SU-DHL-6 (cell line): ENCODE results near the gene VSX1.

Experiments
- H2AFZ ChIP-seq: fragments of 200-600 bp; sonication (generic); 2 replicates; pipeline ENCODE4 v1.6.1; 2014; ENCODE audit warnings: low read depth, mild to moderate bottlenecking, moderate library complexity, mixed read lengths, antibody characterized with exemption, low read length; ENCODE audit not compliant: severe bottlenecking
- H3F3A ChIP-seq: fragments of 200-600 bp; shearing (Covaris generic); 2 replicates; pipeline ENCODE4 v1.6.0; 2016; ENCODE audit warnings: antibody characterized with exemption, mild to moderate bottlenecking; ENCODE audit not compliant: insufficient read depth
- H3K27ac ChIP-seq: fragments of 200-600 bp; sonication (generic); 2 replicates; pipeline ENCODE4 v1.5.1; 2016; ENCODE audit warnings: low read depth, mild to moderate bottlenecking, low read length, moderate library complexity, mixed read lengths
- H3K27me3 ChIP-seq: fragments of 200-600 bp; sonication (generic), shearing (Covaris generic); 2 replicates; pipeline ENCODE4 v1.6.0; 2014; ENCODE audit warnings: mild to moderate bottlenecking, low read length
- H3K36me3 ChIP-seq: fragments of 200-600 bp; sonication (generic); 2 replicates; pipeline ENCODE4 v1.6.1; 2014; ENCODE audit warnings: mild to moderate bottlenecking, low read length, mixed read lengths
- H3K4me2 ChIP-seq: fragments of 300-600, 200-600 bp; shearing (Covaris generic), sonication (generic); 2 replicates; pipeline ENCODE4 v1.6.0; 2014; ENCODE audit warnings: low read length, low read depth, mild to moderate bottlenecking; ENCODE audit not compliant: poor library complexity, severe bottlenecking
- H3K4me3 ChIP-seq: fragments of 200-600 bp; sonication (generic); 2 replicates; pipeline ENCODE4 v1.5.1; 2014; ENCODE audit warnings: antibody characterized with exemption, low read length, mild to moderate bottlenecking, mixed read lengths; ENCODE audit not compliant: insufficient read depth, poor library complexity, severe bottlenecking
- H3K79me2 ChIP-seq: fragments of 200-600 bp; sonication (generic); 2 replicates; pipeline ENCODE4 v1.6.1; 2014; ENCODE audit warnings: mild to moderate bottlenecking, low read length, moderate library complexity; ENCODE audit not compliant: insufficient read depth
- H3K9ac ChIP-seq: fragments of 200-600 bp; sonication (generic); 2 replicates; pipeline ENCODE4 v1.7.0; 2014; ENCODE audit warnings: mild to moderate bottlenecking, low read length
- H3K9me2 ChIP-seq: fragments of 200-600 bp; sonication (generic); replicated peaks from 2 replicates; pipeline ENCODE4 v1.6.1; 2014; ENCODE audit warnings: low read length; ENCODE audit not compliant: insufficient read depth
- H3K9me3 ChIP-seq: fragments of 200-600 bp; sonication (generic); 2 replicates; pipeline ENCODE4 v1.6.1; 2014; ENCODE audit warnings: low read length, mixed read lengths; ENCODE audit not compliant: insufficient read depth
- H4K20me1 ChIP-seq: fragments of 200-600 bp; sonication (generic); 2 replicates; pipeline ENCODE4 v1.6.1; 2014; ENCODE audit warnings: low read depth, mild to moderate bottlenecking, antibody characterized with exemption, low read length, moderate library complexity, mixed read lengths
- EZH2phosphoT487 ChIP-seq: fragments of 200-600 bp; sonication (generic), shearing (Covaris generic); conservative IDR thresholded peaks from 2 replicates; pipeline ENCODE4 v1.6.1; 2018; ENCODE audit warnings: mild to moderate bottlenecking, antibody characterized with exemption, low read length, moderate library complexity, mixed read lengths
- TF ChIP-seq, protein P1 (sequence below): fragments of 200-600 bp; sonication (generic); IDR thresholded peaks from one replicate; pipeline ENCODE4 v1.5.1; 2017; ENCODE audit warnings: antibody characterized with exemption, mild to moderate bottlenecking, low read length, moderate library complexity; ENCODE audit not compliant: insufficient read depth, poor library complexity, severe bottlenecking

VSX1 gene

DNA sequence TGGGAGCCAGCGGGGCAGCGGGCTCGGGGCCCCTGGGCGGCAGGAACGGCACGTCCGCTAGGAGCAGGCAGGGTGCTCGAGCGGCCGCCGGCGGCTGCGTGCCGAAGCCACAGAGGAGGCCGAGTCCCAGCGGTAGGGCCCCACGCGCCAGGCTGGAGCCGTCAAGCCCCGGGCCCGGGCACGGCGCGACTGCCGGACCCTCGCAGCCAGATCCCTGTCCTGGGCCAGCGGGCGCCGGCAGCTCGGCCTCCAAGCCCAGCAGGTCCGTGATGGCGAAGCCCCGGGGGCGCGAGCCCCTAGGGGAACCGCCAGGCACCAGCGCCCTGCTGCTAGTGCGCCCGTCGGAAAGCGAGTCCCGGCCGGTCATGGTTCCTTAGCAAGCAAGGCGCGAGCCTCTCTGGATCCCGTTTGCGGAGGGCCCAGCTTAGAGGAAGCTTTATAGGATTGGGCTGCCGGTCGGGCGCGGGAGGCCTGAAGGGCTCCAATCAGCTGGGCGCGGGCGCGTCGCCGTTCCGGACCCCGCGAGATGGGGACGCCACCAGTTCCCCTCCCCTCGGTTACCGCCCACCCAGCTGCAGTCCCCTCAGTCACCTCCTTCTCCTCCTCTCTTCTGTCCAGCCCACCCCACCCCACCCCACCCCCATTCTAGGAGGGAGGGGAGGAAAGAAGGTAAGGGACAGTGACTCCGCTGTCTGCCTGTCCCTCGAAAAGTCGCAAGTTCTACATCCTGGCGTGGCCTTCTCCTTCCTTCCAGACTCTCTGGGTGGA, at the start of gene VSX1:
TSS of gene VSX1 (minus strand) at position 412 of the 768 bp plus-strand sequence. CDS start at position 367, 45 bp downstream.
- TF ChIP-seq, protein P1, sequence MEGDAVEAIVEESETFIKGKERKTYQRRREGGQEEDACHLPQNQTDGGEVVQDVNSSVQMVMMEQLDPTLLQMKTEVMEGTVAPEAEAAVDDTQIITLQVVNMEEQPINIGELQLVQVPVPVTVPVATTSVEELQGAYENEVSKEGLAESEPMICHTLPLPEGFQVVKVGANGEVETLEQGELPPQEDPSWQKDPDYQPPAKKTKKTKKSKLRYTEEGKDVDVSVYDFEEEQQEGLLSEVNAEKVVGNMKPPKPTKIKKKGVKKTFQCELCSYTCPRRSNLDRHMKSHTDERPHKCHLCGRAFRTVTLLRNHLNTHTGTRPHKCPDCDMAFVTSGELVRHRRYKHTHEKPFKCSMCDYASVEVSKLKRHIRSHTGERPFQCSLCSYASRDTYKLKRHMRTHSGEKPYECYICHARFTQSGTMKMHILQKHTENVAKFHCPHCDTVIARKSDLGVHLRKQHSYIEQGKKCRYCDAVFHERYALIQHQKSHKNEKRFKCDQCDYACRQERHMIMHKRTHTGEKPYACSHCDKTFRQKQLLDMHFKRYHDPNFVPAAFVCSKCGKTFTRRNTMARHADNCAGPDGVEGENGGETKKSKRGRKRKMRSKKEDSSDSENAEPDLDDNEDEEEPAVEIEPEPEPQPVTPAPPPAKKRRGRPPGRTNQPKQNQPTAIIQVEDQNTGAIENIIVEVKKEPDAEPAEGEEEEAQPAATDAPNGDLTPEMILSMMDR: no peak
- TF ChIP-seq EZH2phosphoT487: no peak
- no peak within 1 kb of the TSS for H3K9ac ChIP-seq
- no peaks in the 10 kb centered on the region for H3K9me2 ChIP-seq
- no peaks in the 10 kb centered on the region for H3K9me3 ChIP-seq
- no peaks in the 10 kb centered on the region for H3F3A ChIP-seq
- H3K36me3 ChIP-seq: no peaks in the 10 kb centered on the region
- no peaks in the 10 kb centered on the region for H3K79me2 ChIP-seq
- H2AFZ ChIP-seq: no peak within 1 kb of the TSS
- no peak within 1 kb of the TSS for H3K27ac ChIP-seq
- no peak within 1 kb of the TSS for H3K4me2 ChIP-seq
- H3K4me3 ChIP-seq: no peak within 1 kb of the TSS
- H4K20me1 ChIP-seq: no peaks in the 10 kb centered on the region
- no peaks in the 10 kb centered on the region for H3K27me3 ChIP-seq

DNA sequence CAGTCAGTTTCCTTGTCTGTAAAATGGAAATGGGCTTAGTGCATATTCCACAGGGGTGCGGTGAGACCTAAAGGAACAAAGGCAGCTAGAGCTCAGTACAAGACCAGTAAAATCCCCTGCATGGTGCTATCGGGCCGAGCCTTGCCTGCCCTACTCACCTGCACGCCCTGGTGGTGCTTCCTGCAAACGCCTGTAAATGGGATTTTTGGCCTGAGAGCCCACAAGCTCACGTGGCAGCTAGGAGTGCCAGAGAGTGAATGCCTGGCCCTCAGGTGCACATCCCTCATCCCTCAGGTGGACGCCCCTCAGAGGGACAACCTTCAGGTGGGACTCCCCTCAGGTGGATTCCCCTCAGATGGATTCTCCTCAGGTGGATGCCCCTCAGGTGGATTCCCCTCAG, 48.0 kb upstream of the VSX1 start:
- Histone ChIP-seq H3K4me3 (no peak overlapping the region), H3K9ac (no peak overlapping the region), H3K4me2 (no peak overlapping the region), H3K27me3 (no peaks in the 10 kb centered on the region), H3K79me2 (no peaks in the 10 kb centered on the region), H2AFZ (no peak overlapping the region), H3K36me3 (no peaks in the 10 kb centered on the region), H3K9me3 (no peaks in the 10 kb centered on the region), H3F3A (no peaks in the 10 kb centered on the region), H3K27ac (no peak overlapping the region), H3K9me2 (no peaks in the 10 kb centered on the region), H4K20me1 (no peaks in the 10 kb centered on the region)
- TF ChIP-seq, protein P1: no peak
- TF ChIP-seq EZH2phosphoT487: no peak

DNA sequence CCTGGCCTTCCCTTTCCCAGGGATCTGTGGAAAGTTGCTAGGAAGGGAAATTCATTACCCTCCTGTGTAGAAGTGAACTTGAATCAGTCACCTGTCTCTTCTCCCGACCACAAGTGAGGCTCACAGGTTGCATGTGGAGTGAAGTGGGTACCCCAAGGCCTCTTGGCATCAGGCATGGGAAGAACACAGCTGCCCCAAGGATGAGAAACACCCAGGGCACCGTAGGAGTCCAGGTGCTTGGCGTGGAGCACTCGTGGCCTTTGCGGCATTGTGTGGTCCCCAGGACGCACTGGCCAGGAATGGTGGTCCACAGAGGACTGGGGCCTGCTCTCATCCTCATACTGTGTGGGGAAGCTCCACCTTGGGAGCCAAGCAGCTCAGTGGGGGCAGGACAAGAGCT, 47.5 kb upstream of the VSX1 start:
- Histone ChIP-seq H3K27me3 (no peaks in the 10 kb centered on the region), H3K27ac (no peak overlapping the region), H3K36me3 (no peaks in the 10 kb centered on the region), H3K9ac (no peak overlapping the region), H3F3A (no peaks in the 10 kb centered on the region), H3K79me2 (no peaks in the 10 kb centered on the region), H3K4me3 (no peak overlapping the region), H3K9me3 (no peaks in the 10 kb centered on the region), H4K20me1 (no peaks in the 10 kb centered on the region), H2AFZ (no peak overlapping the region), H3K9me2 (no peaks in the 10 kb centered on the region), H3K4me2 (no peak overlapping the region)
- TF ChIP-seq, protein P1: no peak
- no peak for TF ChIP-seq EZH2phosphoT487
